ENCODE results near the gene IRAK2. TPM values are rescaled to one million over a fixed set of nuclear protein-coding genes. Genes with fewer than 3 reads are reported as not detected.
"Not testable (repeated sequence)": the region's sequence is repeated elsewhere in the genome, so short reads cannot be mapped to it uniquely, and the experiment has no call there.

The IRAK2 gene
- total and polyA plus RNA-seq, 2 donors, result 3.3 to 3.9 TPM

GRCh38 chr3:10155123-10155472 is 9.6 kb upstream of the IRAK2 start:
- no peaks in the 10 kb centered on the region for H3K27me3 ChIP-seq (ENCODE audit: control insufficient read depth in 2 of 2, insufficient read depth in 1 of 2, low read length in 1 of 2)
- no peaks in the 10 kb centered on the region for H3K9me3 ChIP-seq (ENCODE audit: control insufficient read depth in 2 of 2, insufficient read depth in 1 of 2, low read length in 1 of 2)
- H3K4me1 ChIP-seq (ENCODE audit: control insufficient read depth in 2 of 2, insufficient read depth in 2 of 2, low read length in 2 of 2), result no peaks in the 10 kb centered on the region
- H3K36me3 ChIP-seq (ENCODE audit: control insufficient read depth in 2 of 2, insufficient read depth in 2 of 2, low read length in 1 of 2), result peaks cover 15 to 41% of the 10 kb centered on the region in 2 donors
- DNase-seq (ENCODE audit: low read depth in 6 of 9, low spot score in 9 of 9), result no peak
- WGBS, result 98% methylated on average over 4 of the region's 4 CpGs
- no peak overlapping the region for H3K27ac ChIP-seq (ENCODE audit: low read depth in 1 of 2, low read length in 1 of 2)
- no peak overlapping the region for H3K4me3 ChIP-seq (ENCODE audit: low read length in 2 of 2)

- DNase-seq (ENCODE audit: low read depth in 6 of 9, low spot score in 9 of 9), result no peak
- no peaks in the 10 kb centered on the region for H3K9me3 ChIP-seq (ENCODE audit: control insufficient read depth in 2 of 2, insufficient read depth in 1 of 2, low read length in 1 of 2)
- no peaks in the 10 kb centered on the region for H3K4me1 ChIP-seq (ENCODE audit: control insufficient read depth in 2 of 2, insufficient read depth in 2 of 2, low read length in 2 of 2)
- H3K27me3 ChIP-seq (ENCODE audit: control insufficient read depth in 2 of 2, insufficient read depth in 1 of 2, low read length in 1 of 2), result no peaks in the 10 kb centered on the region
- no peak overlapping the region for H3K4me3 ChIP-seq (ENCODE audit: low read length in 2 of 2)
- no peak overlapping the region for H3K27ac ChIP-seq (ENCODE audit: low read depth in 1 of 2, low read length in 1 of 2)
- peaks cover 14 to 36% of the 10 kb centered on the region in 2 donors for H3K36me3 ChIP-seq (ENCODE audit: control insufficient read depth in 2 of 2, insufficient read depth in 2 of 2, low read length in 1 of 2)
- 98% methylated on average over 4 of the region's 4 CpGs for WGBS
Measured at GRCh38 chr3:10155658-10156057, 9.1 kb upstream of the IRAK2 start.

GRCh38 chr3:10157031-10157430 is 7.7 kb upstream of the IRAK2 start:
- Histone ChIP-seq H3K36me3 (ENCODE audit: control insufficient read depth in 2 of 2, insufficient read depth in 2 of 2, low read length in 1 of 2) (peaks cover 6 to 24% of the 10 kb centered on the region in 2 donors), H3K4me1 (ENCODE audit: control insufficient read depth in 2 of 2, insufficient read depth in 2 of 2, low read length in 2 of 2) (peaks cover 0 to 3% of the 10 kb centered on the region in 2 donors), H3K4me3 (ENCODE audit: low read length in 2 of 2) (no peak overlapping the region), H3K27ac (ENCODE audit: low read depth in 1 of 2, low read length in 1 of 2) (no peak overlapping the region), H3K9me3 (ENCODE audit: control insufficient read depth in 2 of 2, insufficient read depth in 1 of 2, low read length in 1 of 2) (no peaks in the 10 kb centered on the region), H3K27me3 (ENCODE audit: control insufficient read depth in 2 of 2, insufficient read depth in 1 of 2, low read length in 1 of 2) (no peaks in the 10 kb centered on the region)
- WGBS, result 97% methylated on average over 4 of the region's 4 CpGs
- no peak for DNase-seq (ENCODE audit: low read depth in 6 of 9, low spot score in 9 of 9)

GRCh38 chr3:10158555-10158954 is 6.2 kb upstream of the IRAK2 start:
- H3K27me3 ChIP-seq (ENCODE audit: control insufficient read depth in 2 of 2, insufficient read depth in 1 of 2, low read length in 1 of 2); H3K4me3 ChIP-seq (ENCODE audit: low read length in 2 of 2); H3K9me3 ChIP-seq (ENCODE audit: control insufficient read depth in 2 of 2, insufficient read depth in 1 of 2, low read length in 1 of 2); H3K27ac ChIP-seq (ENCODE audit: low read depth in 1 of 2, low read length in 1 of 2); DNase-seq (ENCODE audit: low read depth in 6 of 9, low spot score in 9 of 9); H3K4me1 ChIP-seq (ENCODE audit: control insufficient read depth in 2 of 2, insufficient read depth in 2 of 2, low read length in 2 of 2): not testable (repeated sequence)
- WGBS, result over 99% methylated on average over 6 of the region's 6 CpGs
- peaks cover 0 to 18% of the 10 kb centered on the region in 2 donors for H3K36me3 ChIP-seq (ENCODE audit: control insufficient read depth in 2 of 2, insufficient read depth in 2 of 2, low read length in 1 of 2)

- H3K27ac ChIP-seq (ENCODE audit: low read depth in 1 of 2, low read length in 1 of 2), result peak overlapping the region in 1 of 2 donors; percentile 27
- peaks cover 0 to 10% of the 10 kb centered on the region in 2 donors for H3K27me3 ChIP-seq (ENCODE audit: control insufficient read depth in 2 of 2, insufficient read depth in 1 of 2, low read length in 1 of 2)
- peaks cover 0 to 5% of the 10 kb centered on the region in 2 donors for H3K36me3 ChIP-seq (ENCODE audit: control insufficient read depth in 2 of 2, insufficient read depth in 2 of 2, low read length in 1 of 2)
- no peaks in the 10 kb centered on the region for H3K9me3 ChIP-seq (ENCODE audit: control insufficient read depth in 2 of 2, insufficient read depth in 1 of 2, low read length in 1 of 2)
- no peak overlapping the region for H3K4me3 ChIP-seq (ENCODE audit: low read length in 2 of 2)
- DNase-seq (ENCODE audit: low read depth in 6 of 9, low spot score in 9 of 9), result no peak
- peaks cover 0 to 12% of the 10 kb centered on the region in 2 donors for H3K4me1 ChIP-seq (ENCODE audit: control insufficient read depth in 2 of 2, insufficient read depth in 2 of 2, low read length in 2 of 2)
- WGBS, result 95% methylated on average over 1 of the region's 1 CpG
Measured at GRCh38 chr3:10160346-10160745, 4.4 kb upstream of the IRAK2 start.

GRCh38 chr3:10160925-10161324 is 3.8 kb upstream of the IRAK2 start:
- Histone ChIP-seq H3K4me3 (ENCODE audit: low read length in 2 of 2) (no peak overlapping the region), H3K36me3 (ENCODE audit: control insufficient read depth in 2 of 2, insufficient read depth in 2 of 2, low read length in 1 of 2) (no peaks in the 10 kb centered on the region), H3K9me3 (ENCODE audit: control insufficient read depth in 2 of 2, insufficient read depth in 1 of 2, low read length in 1 of 2) (no peaks in the 10 kb centered on the region), H3K4me1 (ENCODE audit: control insufficient read depth in 2 of 2, insufficient read depth in 2 of 2, low read length in 2 of 2) (peaks cover 0 to 12% of the 10 kb centered on the region in 2 donors), H3K27me3 (ENCODE audit: control insufficient read depth in 2 of 2, insufficient read depth in 1 of 2, low read length in 1 of 2) (peaks cover 0 to 12% of the 10 kb centered on the region in 2 donors), H3K27ac (ENCODE audit: low read depth in 1 of 2, low read length in 1 of 2) (no peak overlapping the region)
- DNase-seq (ENCODE audit: low read depth in 6 of 9, low spot score in 9 of 9), result no peak
- WGBS, result 93% methylated on average over 6 of the region's 6 CpGs

- H3K4me1 ChIP-seq (ENCODE audit: control insufficient read depth in 2 of 2, insufficient read depth in 2 of 2, low read length in 2 of 2), result peaks cover 0 to 12% of the 10 kb centered on the region in 2 donors
- WGBS, result 90% methylated on average over 6 of the region's 6 CpGs
Measured at GRCh38 chr3:10162185-10162584, 2.5 kb upstream of the IRAK2 start.

GRCh38 chr3:10164201-10164545 is 546 bp upstream of the IRAK2 start:
- WGBS, result 78% methylated on average over 12 of the region's 12 CpGs
- Histone ChIP-seq H3K9me3 (ENCODE audit: control insufficient read depth in 2 of 2, insufficient read depth in 1 of 2, low read length in 1 of 2) (peaks cover 1 to 11% of the 10 kb centered on the region in 2 donors), H3K4me1 (ENCODE audit: control insufficient read depth in 2 of 2, insufficient read depth in 2 of 2, low read length in 2 of 2) (peaks cover 0 to 12% of the 10 kb centered on the region in 2 donors), H3K27me3 (ENCODE audit: control insufficient read depth in 2 of 2, insufficient read depth in 1 of 2, low read length in 1 of 2) (peaks cover 0 to 12% of the 10 kb centered on the region in 2 donors)
- H3K27ac ChIP-seq (ENCODE audit: low read depth in 1 of 2, low read length in 1 of 2); DNase-seq (ENCODE audit: low read depth in 6 of 9, low spot score in 9 of 9); H3K4me3 ChIP-seq (ENCODE audit: low read length in 2 of 2); H3K36me3 ChIP-seq (ENCODE audit: control insufficient read depth in 2 of 2, insufficient read depth in 2 of 2, low read length in 1 of 2): not testable (repeated sequence)

More at GRCh38 chr3:10162185-10162584, 2.5 kb upstream of the IRAK2 start:
- DNase-seq (ENCODE audit: low read depth in 6 of 9, low spot score in 9 of 9), result no peak
- Histone ChIP-seq H3K27ac (ENCODE audit: low read depth in 1 of 2, low read length in 1 of 2) (no peak overlapping the region), H3K4me3 (ENCODE audit: low read length in 2 of 2) (no peak overlapping the region), H3K36me3 (ENCODE audit: control insufficient read depth in 2 of 2, insufficient read depth in 2 of 2, low read length in 1 of 2) (no peaks in the 10 kb centered on the region), H3K9me3 (ENCODE audit: control insufficient read depth in 2 of 2, insufficient read depth in 1 of 2, low read length in 1 of 2) (no peaks in the 10 kb centered on the region), H3K27me3 (ENCODE audit: control insufficient read depth in 2 of 2, insufficient read depth in 1 of 2, low read length in 1 of 2) (peaks cover 0 to 12% of the 10 kb centered on the region in 2 donors)

GRCh38 chr3:10166213-10166604 is 1.5 kb downstream of the IRAK2 start:
- 97% methylated on average over 5 of the region's 5 CpGs for WGBS
- no peak for DNase-seq (ENCODE audit: low read depth in 6 of 9, low spot score in 9 of 9)
- Histone ChIP-seq H3K4me1 (ENCODE audit: control insufficient read depth in 2 of 2, insufficient read depth in 2 of 2, low read length in 2 of 2) (peaks cover 0 to 16% of the 10 kb centered on the region in 2 donors), H3K36me3 (ENCODE audit: control insufficient read depth in 2 of 2, insufficient read depth in 2 of 2, low read length in 1 of 2) (no peaks in the 10 kb centered on the region), H3K27ac (ENCODE audit: low read depth in 1 of 2, low read length in 1 of 2) (no peak overlapping the region), H3K9me3 (ENCODE audit: control insufficient read depth in 2 of 2, insufficient read depth in 1 of 2, low read length in 1 of 2) (peaks cover 1 to 12% of the 10 kb centered on the region in 2 donors), H3K27me3 (ENCODE audit: control insufficient read depth in 2 of 2, insufficient read depth in 1 of 2, low read length in 1 of 2) (peaks cover 0 to 12% of the 10 kb centered on the region in 2 donors), H3K4me3 (ENCODE audit: low read length in 2 of 2) (no peak overlapping the region)
